Caki2 (cell line): ENCODE results near the gene AQP11. TPM values are rescaled to one million over a fixed set of nuclear protein-coding genes. Genes with fewer than 3 reads are reported as not detected.

Experiments
- DNase-seq: peaks from one replicate; pipeline ENCODE4 v3.0.0-alpha.2; 2015; ENCODE audit warnings: low read depth
- in situ Hi-C: cut with HindIII; loops from 2 replicates; pipeline ENCODE4 v1.10.0; 2016; ENCODE audit warnings: low sequenced_read_pairs, low pct_unique_long_range_greater_than_20kb, mixed read lengths
- total RNA-seq: library from RNA; depleted of rRNA; stranded (reverse); fragments of >200 nt; shearing (Covaris generic); gene quantifications from 2 replicates; pipeline ENCODE4 v1.2.3, GENCODE V29; 2014; ENCODE audit warnings: low replicate concordance; rRNA removed

AQP11 gene
- total RNA-seq, 1 experiment from 2014 or later, result 6.3 TPM

- no peak for DNase-seq
- in situ Hi-C loops, result no loop called here
Measured at GRCh38 chr11:77644887-77645286, 55.1 kb downstream of the AQP11 start.

- in situ Hi-C loops, result no loop called here
- DNase-seq, result no peak
Measured at GRCh38 chr11:77647654-77648305, 58.0 kb downstream of the AQP11 start.

- no peak for DNase-seq
- in situ Hi-C loops, result no loop called here
Measured at GRCh38 chr11:77650123-77650522, 60.4 kb downstream of the AQP11 start.

- no peak for DNase-seq
- in situ Hi-C loops, result no loop called here
Measured at GRCh38 chr11:77654770-77655434, 65.1 kb downstream of the AQP11 start.

- DNase-seq, result no peak
- in situ Hi-C loops, result no loop called here
Measured at GRCh38 chr11:77656362-77656761, 66.6 kb downstream of the AQP11 start.

DNA sequence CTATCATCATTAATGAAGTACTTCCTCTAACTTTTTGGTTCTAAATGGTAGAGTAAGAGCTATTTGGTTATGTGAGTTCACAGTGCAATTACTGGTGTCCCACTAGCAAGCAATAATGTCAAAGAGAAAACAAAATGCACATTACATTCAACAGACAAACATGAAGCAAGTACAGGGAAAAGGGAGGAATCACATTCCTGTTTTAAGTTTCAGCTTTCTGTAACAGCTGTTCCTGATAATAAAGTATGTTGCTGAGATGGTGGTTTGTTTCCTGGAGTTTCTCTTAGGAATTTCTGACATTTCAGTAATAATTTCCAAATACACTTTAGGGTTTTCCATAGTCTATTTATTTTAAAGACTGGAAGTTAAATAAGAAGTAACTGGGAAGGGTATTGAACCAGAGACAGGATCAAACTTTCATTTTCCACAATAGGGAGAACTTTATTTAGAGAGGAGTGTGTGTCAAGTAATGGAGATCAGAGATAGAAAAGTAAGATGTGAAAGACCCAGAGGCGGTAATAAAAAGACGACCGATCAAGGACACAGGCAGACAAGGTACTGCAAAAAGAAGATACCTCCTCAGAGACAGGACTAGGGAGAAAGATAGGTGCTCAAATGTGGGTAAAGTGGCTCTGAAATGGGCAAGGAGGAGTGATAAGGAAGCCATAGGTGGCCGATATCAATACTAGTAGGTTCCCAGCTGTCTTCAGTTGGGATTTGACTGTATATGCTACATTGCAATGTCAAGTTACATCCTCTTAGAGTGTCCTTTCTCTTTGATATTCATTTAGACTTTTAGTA, 68.7 kb downstream of the AQP11 start:
- in situ Hi-C loops, result no loop called here
- DNase-seq, result no peak

Other genes with a start within 250 kb of the AQP11 start
- gene PAK1, start 115.9 kb upstream of the AQP11 start, total RNA-seq, result 28.8 and 36.4 TPM in 2 replicates
- 83.3 and 204 TPM in 2 replicates for gene CLNS1A, start 47.8 kb downstream of the AQP11 start, total RNA-seq
- 4.9 and 16.9 TPM in 2 replicates for gene RSF1, start 230.8 kb downstream of the AQP11 start, total RNA-seq
- gene AAMDC, start 231.2 kb downstream of the AQP11 start, total RNA-seq, result 6.8 and 21.1 TPM in 2 replicates